ENCODE results near the gene OR10G3.

OR10G3 gene

GRCh38 chr14:21525571-21525961 is 54.3 kb downstream of the OR10G3 start:
- no peaks in the 10 kb centered on the region for H3K36me3 ChIP-seq (ENCODE audit: low read depth)
- H3K27ac ChIP-seq (ENCODE audit: poor library complexity, severe bottlenecking) = no peak overlapping the region
- DNase-seq (ENCODE audit: low spot score) (no peak), ATAC-seq (ENCODE audit: low read depth) (peak; percentile 11; the same call in 2 of the 3 replicates)
- no peaks in the 10 kb centered on the region for H3K27me3 ChIP-seq (ENCODE audit: insufficient read depth, poor library complexity, severe bottlenecking)
- peaks cover 2% of the 10 kb centered on the region for H3K4me1 ChIP-seq (ENCODE audit: insufficient read depth, poor library complexity, severe bottlenecking)
- no peaks in the 10 kb centered on the region for H3K9me3 ChIP-seq (ENCODE audit: severe bottlenecking)
- H3K4me3 ChIP-seq (ENCODE audit: severe bottlenecking) = peak overlapping the region; percentile 52
- TF ChIP-seq CTCF (IDR thresholded peaks at IDR 0.05; ENCODE audit: poor library complexity, severe bottlenecking) = no peak

GRCh38 chr14:21524575-21525490 is 55.0 kb downstream of the OR10G3 start:
- H3K4me1 ChIP-seq (ENCODE audit: insufficient read depth, poor library complexity, severe bottlenecking) = no peaks in the 10 kb centered on the region
- no peak for TF ChIP-seq CTCF (IDR thresholded peaks at IDR 0.05; ENCODE audit: poor library complexity, severe bottlenecking)
- no peak overlapping the region for H3K27ac ChIP-seq (ENCODE audit: poor library complexity, severe bottlenecking)
- ATAC-seq (ENCODE audit: low read depth) (no peak), DNase-seq (ENCODE audit: low spot score) (no peak)
- H3K9me3 ChIP-seq (ENCODE audit: severe bottlenecking) = no peaks in the 10 kb centered on the region
- H3K27me3 ChIP-seq (ENCODE audit: insufficient read depth, poor library complexity, severe bottlenecking) = no peaks in the 10 kb centered on the region
- no peaks in the 10 kb centered on the region for H3K36me3 ChIP-seq (ENCODE audit: low read depth)
- peak overlapping the region; percentile 52 for H3K4me3 ChIP-seq (ENCODE audit: severe bottlenecking)

- no peak for TF ChIP-seq CTCF (IDR thresholded peaks at IDR 0.05; ENCODE audit: poor library complexity, severe bottlenecking)
- Histone ChIP-seq H3K9me3 (ENCODE audit: severe bottlenecking) (no peaks in the 10 kb centered on the region), H3K4me1 (ENCODE audit: insufficient read depth, poor library complexity, severe bottlenecking) (no peaks in the 10 kb centered on the region), H3K36me3 (ENCODE audit: low read depth) (no peaks in the 10 kb centered on the region), H3K27me3 (ENCODE audit: insufficient read depth, poor library complexity, severe bottlenecking) (no peaks in the 10 kb centered on the region), H3K27ac (ENCODE audit: poor library complexity, severe bottlenecking) (no peak overlapping the region), H3K4me3 (ENCODE audit: severe bottlenecking) (no peak overlapping the region)
- ATAC-seq (ENCODE audit: low read depth) = no peak
- no peak for DNase-seq (ENCODE audit: low spot score)
These were observed 56.7 kb downstream of the OR10G3 start for GRCh38 chr14:21523203-21523602.

DNA sequence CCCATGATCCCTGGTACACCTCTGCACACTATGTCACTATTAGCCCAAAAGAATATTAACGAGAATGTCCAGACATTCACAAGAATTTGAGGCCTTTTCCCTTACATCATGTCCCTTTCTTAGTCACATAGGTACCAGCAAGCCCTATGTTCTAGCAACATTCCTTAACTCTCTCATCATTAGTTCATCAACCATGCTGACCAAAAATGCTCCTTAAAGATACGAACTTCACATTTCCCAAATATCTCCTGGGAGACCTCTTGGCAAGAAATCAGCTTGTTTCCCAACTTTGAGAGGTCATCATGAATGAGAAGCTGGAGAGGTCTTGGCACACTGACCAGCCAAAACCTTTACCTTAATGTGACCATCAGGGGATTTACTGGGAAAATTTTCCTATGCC is 58.4 kb downstream of the OR10G3 start:
- Histone ChIP-seq H3K9me3 (ENCODE audit: severe bottlenecking) (no peaks in the 10 kb centered on the region), H3K27ac (ENCODE audit: poor library complexity, severe bottlenecking) (no peak overlapping the region), H3K36me3 (ENCODE audit: low read depth) (no peaks in the 10 kb centered on the region), H3K27me3 (ENCODE audit: insufficient read depth, poor library complexity, severe bottlenecking) (peaks cover 4% of the 10 kb centered on the region), H3K4me3 (ENCODE audit: severe bottlenecking) (no peak overlapping the region), H3K4me1 (ENCODE audit: insufficient read depth, poor library complexity, severe bottlenecking) (no peaks in the 10 kb centered on the region)
- TF ChIP-seq CTCF (IDR thresholded peaks at IDR 0.05; ENCODE audit: poor library complexity, severe bottlenecking) = no peak
- no peak for ATAC-seq (ENCODE audit: low read depth)
- no peak for DNase-seq (ENCODE audit: low spot score)

GRCh38 chr14:21520767-21521166 is 59.1 kb downstream of the OR10G3 start:
- DNase-seq (ENCODE audit: low spot score) (no peak), ATAC-seq (ENCODE audit: low read depth) (no peak)
- no peaks in the 10 kb centered on the region for H3K4me1 ChIP-seq (ENCODE audit: insufficient read depth, poor library complexity, severe bottlenecking)
- no peak overlapping the region for H3K4me3 ChIP-seq (ENCODE audit: severe bottlenecking)
- H3K9me3 ChIP-seq (ENCODE audit: severe bottlenecking) = no peaks in the 10 kb centered on the region
- no peak overlapping the region for H3K27ac ChIP-seq (ENCODE audit: poor library complexity, severe bottlenecking)
- H3K36me3 ChIP-seq (ENCODE audit: low read depth) = no peaks in the 10 kb centered on the region
- no peak for TF ChIP-seq CTCF (IDR thresholded peaks at IDR 0.05; ENCODE audit: poor library complexity, severe bottlenecking)
- peaks cover 4% of the 10 kb centered on the region for H3K27me3 ChIP-seq (ENCODE audit: insufficient read depth, poor library complexity, severe bottlenecking)

Data from RWPE2 (cell line).